Karpas-422 (cell line): ENCODE data around the gene CLIC5. TPM values are rescaled to one million over a fixed set of nuclear protein-coding genes. Genes with fewer than 3 reads are reported as not detected.

Experiments
- DNase-seq: peaks from one replicate; pipeline ENCODE4 v3.0.0-alpha.2; 2015
- H2AFZ ChIP-seq: fragments of 200-600 bp; sonication (generic); 2 replicates; pipeline ENCODE4 v1.6.1; 2014; ENCODE audit warnings: antibody characterized with exemption, low read length, mixed read lengths
- H3K27ac ChIP-seq: fragments of 200-600 bp; sonication (generic); 2 replicates; pipeline ENCODE4 v1.5.1; 2014; ENCODE audit warnings: mild to moderate bottlenecking, low read length, moderate library complexity
- H3K27me3 ChIP-seq: fragments of 200-600 bp; sonication (generic); 2 replicates; pipeline ENCODE4 v1.6.1; 2014; ENCODE audit warnings: low read length, mixed read lengths
- H3K36me3 ChIP-seq: fragments of 200-600 bp; sonication (generic); 2 replicates; pipeline ENCODE4 v1.6.1; 2014; ENCODE audit warnings: low read length, mixed read lengths; ENCODE audit not compliant: insufficient read depth
- H3K4me1 ChIP-seq: fragments of 200-600 bp; sonication (generic); 2 replicates; pipeline ENCODE4 v1.6.1; 2014; ENCODE audit warnings: mild to moderate bottlenecking, low read length, mixed read lengths
- H3K4me2 ChIP-seq: fragments of 200-600 bp; sonication (generic); 2 replicates; pipeline ENCODE4 v1.6.1; 2014; ENCODE audit warnings: low read length, low read depth, mild to moderate bottlenecking; ENCODE audit not compliant: poor library complexity, severe bottlenecking
- H3K4me3 ChIP-seq: fragments of 200-600 bp; sonication (generic); 2 replicates; pipeline ENCODE4 v1.5.1; 2014; ENCODE audit warnings: mild to moderate bottlenecking, antibody characterized with exemption, low read length, mixed read lengths
- H3K79me2 ChIP-seq: fragments of 200-600 bp; sonication (generic); 2 replicates; pipeline ENCODE4 v1.6.1; 2014; ENCODE audit warnings: mild to moderate bottlenecking, low read length, mixed read lengths
- H3K9ac ChIP-seq: fragments of 200-600 bp; sonication (generic); 2 replicates; pipeline ENCODE4 v1.6.0; 2014; ENCODE audit warnings: low read length
- H3K9me2 ChIP-seq: fragments of 200-600 bp; sonication (generic), shearing (Covaris generic); replicated peaks from 2 replicates; pipeline ENCODE4 v1.6.0; 2014; ENCODE audit warnings: mild to moderate bottlenecking, low read length, moderate library complexity; ENCODE audit not compliant: insufficient read depth
- H3K9me3 ChIP-seq: fragments of 300-700, 200-600 bp; sonication (generic); 2 replicates; pipeline ENCODE4 v1.6.1; 2014; ENCODE audit warnings: low read length, mixed read lengths
- H4K20me1 ChIP-seq: fragments of 200-600 bp; sonication (generic); 2 replicates; pipeline ENCODE4 v1.6.1; 2014; ENCODE audit warnings: mild to moderate bottlenecking, antibody characterized with exemption, low read length, low read depth; ENCODE audit not compliant: insufficient read depth
- total RNA-seq: library from RNA; depleted of rRNA; stranded (reverse); fragments of >200 nt; shearing (Covaris generic); gene quantifications from 2 replicates; pipeline ENCODE4 v1.2.3, GENCODE V29; 2014; ENCODE audit warnings: low replicate concordance

The CLIC5 gene
- total RNA-seq, 1 experiment from 2014 or later: not detected

GRCh38 chr6:46026307-46026706, 10.6 kb upstream of the CLIC5 start:
- Histone ChIP-seq H3K9ac (no peak overlapping the region), H3K4me2 (no peak overlapping the region), H3K4me1 (no peaks in the 10 kb centered on the region), H3K79me2 (no peaks in the 10 kb centered on the region), H2AFZ (no peak overlapping the region), H3K9me2 (no peaks in the 10 kb centered on the region), H3K27ac (no peak overlapping the region), H3K4me3 (no peak overlapping the region), H3K9me3 (no peaks in the 10 kb centered on the region), H3K36me3 (no peaks in the 10 kb centered on the region), H3K27me3 (no peaks in the 10 kb centered on the region), H4K20me1 (no peaks in the 10 kb centered on the region)
- no peak for DNase-seq

- Histone ChIP-seq H3K36me3 (no peaks in the 10 kb centered on the region), H3K27ac (no peak overlapping the region), H3K9me2 (no peaks in the 10 kb centered on the region), H3K9ac (no peak overlapping the region), H4K20me1 (no peaks in the 10 kb centered on the region), H3K79me2 (no peaks in the 10 kb centered on the region), H2AFZ (no peak overlapping the region), H3K4me1 (no peaks in the 10 kb centered on the region), H3K9me3 (no peaks in the 10 kb centered on the region), H3K27me3 (no peaks in the 10 kb centered on the region), H3K4me3 (no peak overlapping the region), H3K4me2 (no peak overlapping the region)
- no peak for DNase-seq
Observed at GRCh38 chr6:46025573-46025972, 9.9 kb upstream of the CLIC5 start.

GRCh38 chr6:46024124-46024769, 8.6 kb upstream of the CLIC5 start:
- DNase-seq: peak; percentile 41
- H3K4me2 ChIP-seq: no peak overlapping the region
- no peak overlapping the region for H2AFZ ChIP-seq
- H3K9me3 ChIP-seq: no peaks in the 10 kb centered on the region
- H3K4me1 ChIP-seq: no peaks in the 10 kb centered on the region
- no peak overlapping the region for H3K27ac ChIP-seq
- H3K27me3 ChIP-seq: no peaks in the 10 kb centered on the region
- H3K9me2 ChIP-seq: no peaks in the 10 kb centered on the region
- no peaks in the 10 kb centered on the region for H4K20me1 ChIP-seq
- H3K9ac ChIP-seq: no peak overlapping the region
- no peaks in the 10 kb centered on the region for H3K36me3 ChIP-seq
- H3K79me2 ChIP-seq: no peaks in the 10 kb centered on the region
- no peak overlapping the region for H3K4me3 ChIP-seq

GRCh38 chr6:46023216-46023915, 7.7 kb upstream of the CLIC5 start:
- H3K27ac ChIP-seq: no peak overlapping the region
- no peaks in the 10 kb centered on the region for H3K9me3 ChIP-seq
- H3K36me3 ChIP-seq: no peaks in the 10 kb centered on the region
- no peaks in the 10 kb centered on the region for H3K9me2 ChIP-seq
- no peak overlapping the region for H3K9ac ChIP-seq
- H3K4me1 ChIP-seq: no peaks in the 10 kb centered on the region; the same call in 1 of the 2 replicates
- no peak for DNase-seq
- H3K79me2 ChIP-seq: no peaks in the 10 kb centered on the region
- H3K4me3 ChIP-seq: no peak overlapping the region
- H3K27me3 ChIP-seq: no peaks in the 10 kb centered on the region
- no peak overlapping the region for H2AFZ ChIP-seq
- no peak overlapping the region for H3K4me2 ChIP-seq
- H4K20me1 ChIP-seq: no peaks in the 10 kb centered on the region

GRCh38 chr6:46022106-46022948, 6.7 kb upstream of the CLIC5 start:
- H3K9me3 ChIP-seq: no peaks in the 10 kb centered on the region
- H3K27ac ChIP-seq: no peak overlapping the region
- H3K9me2 ChIP-seq: no peaks in the 10 kb centered on the region
- H3K36me3 ChIP-seq: no peaks in the 10 kb centered on the region
- no peak for DNase-seq
- H4K20me1 ChIP-seq: no peaks in the 10 kb centered on the region
- H3K27me3 ChIP-seq: no peaks in the 10 kb centered on the region
- no peaks in the 10 kb centered on the region for H3K79me2 ChIP-seq
- H3K4me3 ChIP-seq: no peak overlapping the region
- no peaks in the 10 kb centered on the region; the same call in 1 of the 2 replicates for H3K4me1 ChIP-seq
- H3K4me2 ChIP-seq: no peak overlapping the region
- H2AFZ ChIP-seq: no peak overlapping the region
- no peak overlapping the region for H3K9ac ChIP-seq

- no peaks in the 10 kb centered on the region for H4K20me1 ChIP-seq
- no peaks in the 10 kb centered on the region for H3K27me3 ChIP-seq
- no peak for DNase-seq
- no peaks in the 10 kb centered on the region for H3K9me3 ChIP-seq
- H3K79me2 ChIP-seq: no peaks in the 10 kb centered on the region
- no peaks in the 10 kb centered on the region for H3K36me3 ChIP-seq
- H3K27ac ChIP-seq: no peak overlapping the region
- no peak overlapping the region for H3K4me3 ChIP-seq
- no peaks in the 10 kb centered on the region for H3K9me2 ChIP-seq
- H2AFZ ChIP-seq: no peak overlapping the region
- H3K4me2 ChIP-seq: no peak overlapping the region
- no peaks in the 10 kb centered on the region; the same call in 1 of the 2 replicates for H3K4me1 ChIP-seq
- H3K9ac ChIP-seq: no peak overlapping the region
Observed at GRCh38 chr6:46017726-46018125, 2.1 kb upstream of the CLIC5 start.

GRCh38 chr6:46016063-46016608, 476 bp upstream of the CLIC5 start:
- DNase-seq: no peak

More at GRCh38 chr6:46016063-46016608, 476 bp upstream of the CLIC5 start:
- Histone ChIP-seq H4K20me1 (no peaks in the 10 kb centered on the region), H3K4me1 (no peaks in the 10 kb centered on the region; the same call in 1 of the 2 replicates), H3K9me2 (no peaks in the 10 kb centered on the region), H3K9ac (no peak overlapping the region), H2AFZ (no peak overlapping the region), H3K9me3 (no peaks in the 10 kb centered on the region), H3K27ac (no peak overlapping the region), H3K4me3 (no peak overlapping the region), H3K27me3 (no peaks in the 10 kb centered on the region), H3K36me3 (no peaks in the 10 kb centered on the region), H3K4me2 (no peak overlapping the region), H3K79me2 (no peaks in the 10 kb centered on the region)
